AG04449 (cell line): ENCODE data around the gene MLLT1.

Experiments used
- CTCF ChIA-PET: fragments of 350-600 bp; formaldehyde crosslinking; extraction: SDS; loops from one replicate; lab custom pipeline; 2021; ENCODE audit warnings: antibody characterized with exemption; lab: Yijun Ruan, JAX
- POLR2A ChIA-PET: fragments of 400-600, 350-600 bp; formaldehyde crosslinking; extraction: SDS; loops from one replicate; lab custom pipeline; 2020; ENCODE audit warnings: antibody characterized with exemption, inconsistent platforms; lab: Yijun Ruan, JAX
- DNase-seq: peaks from one replicate; pipeline ENCODE4 v3.0.0-alpha.2; 2010; ENCODE audit warnings: low read depth, low spot score
- H3K4me3 ChIP-seq: 2 replicates; pipeline ENCODE4 v1.5.1; 2011; ENCODE audit warnings: low read depth, mild to moderate bottlenecking, control low read depth, low read length
- CTCF ChIP-seq: IDR thresholded peaks from one replicate; pipeline ENCODE4 v1.5.1; 2011; ENCODE audit warnings: mild to moderate bottlenecking, moderate library complexity, low read length, control low read depth, inconsistent platforms; ENCODE audit not compliant: insufficient read depth; ENCODE audit errors: missing control alignments

MLLT1 gene

GRCh38 chr19:6228551-6229215 lies 51.1 kb downstream of the MLLT1 start:
- H3K4me3 ChIP-seq = no peak overlapping the region
- CTCF ChIA-PET = interaction anchor here (11.2 kb wide), 1 partner anchor 9 kb away, joined by 129 read pairs; no protein-coding TSS in a partner anchor
- DNase-seq = no peak
- POLR2A ChIA-PET = no interaction called here
- no peak for TF ChIP-seq CTCF

- TF ChIP-seq CTCF = no peak
Observed at GRCh38 chr19:6227936-6228325, 51.8 kb downstream of the MLLT1 start.

GRCh38 chr19:6227156-6227935 lies 52.4 kb downstream of the MLLT1 start:
- TF ChIP-seq CTCF = no peak
- no peak overlapping the region for H3K4me3 ChIP-seq
- no peak for DNase-seq
- ChIA-PET CTCF (interaction anchor here (1.0 to 11.2 kb wide), 2 partner anchors 7 to 44 kb away, joined by 3 to 129 read pairs; no protein-coding TSS in a partner anchor), POLR2A (no interaction called here)

More at GRCh38 chr19:6227936-6228325, 51.8 kb downstream of the MLLT1 start:
- H3K4me3 ChIP-seq = no peak overlapping the region
- ChIA-PET CTCF (interaction anchor here (11.2 kb wide), 1 partner anchor 8 kb away, joined by 129 read pairs; no protein-coding TSS in a partner anchor), POLR2A (no interaction called here)
- no peak for DNase-seq

GRCh38 chr19:6226444-6227155 lies 53.2 kb downstream of the MLLT1 start:
- no peak overlapping the region for H3K4me3 ChIP-seq
- ChIA-PET POLR2A (no interaction called here), CTCF (interaction anchor here (1.0 to 11.2 kb wide), 5 partner anchors 6 to 166 kb away, joined by 3 to 129 read pairs (median 3); partner anchors contain the start of gene GTF2F1)
- TF ChIP-seq CTCF = no peak
- no peak for DNase-seq

GRCh38 chr19:6226012-6226411 lies 53.8 kb downstream of the MLLT1 start:
- H3K4me3 ChIP-seq = no peak overlapping the region
- CTCF ChIA-PET = interaction anchor here (0.8 to 11.2 kb wide), 7 partner anchors 6 to 637 kb away, joined by 3 to 129 read pairs (median 3); partner anchors contain the start of gene GTF2F1
- POLR2A ChIA-PET = no interaction called here

More at GRCh38 chr19:6226012-6226411, 53.8 kb downstream of the MLLT1 start:
- no peak for TF ChIP-seq CTCF
- no peak for DNase-seq
